PFSK-1 (cell line): ENCODE results near the gene LRCH1.

ENCODE experiments used
- FOXP2 ChIP-seq: optimal IDR thresholded peaks from 2 replicates; pipeline ENCODE3; 2011; ENCODE audit warnings: borderline replicate concordance, control low read depth, inconsistent platforms; ENCODE audit not compliant: insufficient read depth; ENCODE audit errors: extremely low read length, extremely low read depth
- POLR2AphosphoS5 ChIP-seq: IDR thresholded peaks from 2 replicates; pipeline ENCODE4 v1.6.1; 2012; ENCODE audit warnings: low read depth, mild to moderate bottlenecking, control low read depth, low read length, moderate library complexity
- SIN3A ChIP-seq: IDR thresholded peaks from 2 replicates; pipeline ENCODE4 v1.6.1; 2012; ENCODE audit warnings: mild to moderate bottlenecking, low read length, moderate library complexity, borderline replicate concordance; ENCODE audit not compliant: insufficient read depth
- TAF1 ChIP-seq: IDR thresholded peaks from 2 replicates; pipeline ENCODE4 v1.6.1; 2012; ENCODE audit warnings: low read length, control low read depth, borderline replicate concordance; ENCODE audit not compliant: insufficient read depth
- TF ChIP-seq, protein P1 (sequence below), 2 experiments: IDR thresholded peaks; 2 replicates each; pipeline versions ENCODE4 v1.6.1 to v1.8.0; 2011 to 2012; ENCODE audit warnings: low read depth in 2 of 2, low read length in 2 of 2, control low read depth in 1 of 2, inconsistent platforms in 1 of 2, mild to moderate bottlenecking in 1 of 2, moderate library complexity in 1 of 2; ENCODE audit not compliant: insufficient read depth in 1 of 2

LRCH1 gene

DNA sequence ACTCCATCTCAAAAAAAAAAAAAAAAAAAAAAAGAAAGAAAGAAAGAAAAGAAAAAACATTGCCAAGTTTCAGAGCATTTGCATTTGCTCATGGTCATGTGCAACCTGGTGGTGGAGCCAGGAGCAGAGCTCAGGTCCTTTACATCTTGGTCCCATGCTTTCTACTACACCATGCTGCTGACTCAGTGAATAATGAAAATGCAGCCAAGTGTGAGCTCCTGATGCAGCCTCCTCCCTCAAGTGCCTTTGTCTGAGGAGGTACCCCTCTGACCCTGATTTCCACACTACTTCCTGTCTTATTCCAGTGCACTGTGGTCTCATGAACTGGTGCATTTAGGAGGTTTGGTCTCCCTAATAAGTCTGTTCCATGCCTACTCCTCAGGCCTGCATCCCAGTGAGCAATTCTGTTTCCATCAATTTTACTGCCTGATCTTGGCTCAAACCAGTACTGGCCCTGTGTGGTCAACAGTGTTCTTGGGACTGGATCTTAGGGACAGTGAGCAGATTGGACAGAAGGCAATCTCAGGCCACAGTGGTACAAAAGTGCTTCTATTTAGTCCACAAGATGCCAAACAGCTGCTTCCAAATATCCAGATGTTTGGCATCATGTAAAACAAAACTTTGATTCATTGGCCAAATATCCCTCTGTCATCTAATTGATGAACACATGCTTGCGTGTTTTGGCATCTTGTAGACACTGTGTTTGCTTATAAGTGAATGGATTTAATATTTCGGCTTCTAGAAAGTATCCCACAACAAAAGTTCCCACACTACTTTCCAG lies 28.8 kb upstream of the LRCH1 start:
- TF ChIP-seq SIN3A (no peak), POLR2AphosphoS5 (no peak), TAF1 (no peak), FOXP2 (no peak)
- TF ChIP-seq, protein P1, sequence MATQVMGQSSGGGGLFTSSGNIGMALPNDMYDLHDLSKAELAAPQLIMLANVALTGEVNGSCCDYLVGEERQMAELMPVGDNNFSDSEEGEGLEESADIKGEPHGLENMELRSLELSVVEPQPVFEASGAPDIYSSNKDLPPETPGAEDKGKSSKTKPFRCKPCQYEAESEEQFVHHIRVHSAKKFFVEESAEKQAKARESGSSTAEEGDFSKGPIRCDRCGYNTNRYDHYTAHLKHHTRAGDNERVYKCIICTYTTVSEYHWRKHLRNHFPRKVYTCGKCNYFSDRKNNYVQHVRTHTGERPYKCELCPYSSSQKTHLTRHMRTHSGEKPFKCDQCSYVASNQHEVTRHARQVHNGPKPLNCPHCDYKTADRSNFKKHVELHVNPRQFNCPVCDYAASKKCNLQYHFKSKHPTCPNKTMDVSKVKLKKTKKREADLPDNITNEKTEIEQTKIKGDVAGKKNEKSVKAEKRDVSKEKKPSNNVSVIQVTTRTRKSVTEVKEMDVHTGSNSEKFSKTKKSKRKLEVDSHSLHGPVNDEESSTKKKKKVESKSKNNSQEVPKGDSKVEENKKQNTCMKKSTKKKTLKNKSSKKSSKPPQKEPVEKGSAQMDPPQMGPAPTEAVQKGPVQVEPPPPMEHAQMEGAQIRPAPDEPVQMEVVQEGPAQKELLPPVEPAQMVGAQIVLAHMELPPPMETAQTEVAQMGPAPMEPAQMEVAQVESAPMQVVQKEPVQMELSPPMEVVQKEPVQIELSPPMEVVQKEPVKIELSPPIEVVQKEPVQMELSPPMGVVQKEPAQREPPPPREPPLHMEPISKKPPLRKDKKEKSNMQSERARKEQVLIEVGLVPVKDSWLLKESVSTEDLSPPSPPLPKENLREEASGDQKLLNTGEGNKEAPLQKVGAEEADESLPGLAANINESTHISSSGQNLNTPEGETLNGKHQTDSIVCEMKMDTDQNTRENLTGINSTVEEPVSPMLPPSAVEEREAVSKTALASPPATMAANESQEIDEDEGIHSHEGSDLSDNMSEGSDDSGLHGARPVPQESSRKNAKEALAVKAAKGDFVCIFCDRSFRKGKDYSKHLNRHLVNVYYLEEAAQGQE (IDR thresholded peaks at IDR 0.05; ENCODE audit: insufficient read depth in 1 of 2, low read depth in 2 of 2, low read length in 2 of 2), result no peak

DNA sequence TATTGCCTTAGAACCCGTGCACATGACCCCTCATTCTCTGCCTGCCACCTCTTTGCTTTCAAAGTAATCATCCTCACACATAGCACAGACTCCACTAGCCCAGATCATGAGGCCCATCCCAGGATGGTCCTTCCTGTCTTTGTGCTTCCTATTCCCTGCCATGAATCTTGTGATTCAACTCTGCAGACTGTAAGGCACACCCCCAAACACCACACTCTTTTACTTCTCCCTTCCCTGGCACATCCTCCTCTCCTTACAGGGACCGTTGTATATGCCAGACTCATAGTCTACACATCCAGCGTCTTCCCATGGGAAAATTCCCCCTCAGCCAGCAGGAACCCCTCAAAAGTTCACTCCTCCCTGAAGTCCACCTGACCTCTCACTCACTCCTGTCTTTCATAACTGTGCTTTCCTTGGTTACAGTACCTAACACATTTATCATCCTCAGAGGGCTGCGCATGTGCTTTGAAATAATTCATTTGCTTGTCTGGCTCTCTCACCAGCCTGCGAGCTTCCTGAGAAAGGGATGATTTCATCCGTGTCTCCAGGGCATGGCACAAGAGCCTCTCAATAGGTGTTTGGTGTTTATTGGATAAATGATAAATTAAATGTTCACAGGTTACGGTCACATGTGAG lies 26.8 kb upstream of the LRCH1 start:
- no peak for TF ChIP-seq SIN3A
- no peak for TF ChIP-seq TAF1

DNA sequence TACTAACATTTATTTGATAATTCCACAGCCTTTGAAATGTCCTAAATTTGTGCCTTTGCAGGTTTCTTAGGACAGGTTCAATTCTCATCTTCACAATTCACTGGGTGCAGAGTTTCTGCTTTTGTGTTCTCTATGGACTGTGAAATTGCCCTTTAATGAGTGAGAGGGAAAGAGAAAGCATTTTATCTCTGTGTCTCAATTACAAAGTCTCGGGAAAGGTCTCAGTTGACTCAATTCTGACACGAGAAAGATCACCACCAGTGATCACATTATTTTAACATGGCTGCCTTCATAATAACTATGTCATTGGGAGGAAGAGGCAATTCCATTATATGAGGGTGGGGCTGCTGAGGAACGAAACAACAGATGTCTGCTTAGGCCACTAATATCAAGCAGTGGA lies 26.2 kb upstream of the LRCH1 start:
- TF ChIP-seq SIN3A (no peak), TAF1 (no peak), FOXP2 (no peak), POLR2AphosphoS5 (no peak)
- TF ChIP-seq, protein P1 (IDR thresholded peaks at IDR 0.05; ENCODE audit: insufficient read depth in 1 of 2, low read depth in 2 of 2, low read length in 2 of 2), result no peak

DNA sequence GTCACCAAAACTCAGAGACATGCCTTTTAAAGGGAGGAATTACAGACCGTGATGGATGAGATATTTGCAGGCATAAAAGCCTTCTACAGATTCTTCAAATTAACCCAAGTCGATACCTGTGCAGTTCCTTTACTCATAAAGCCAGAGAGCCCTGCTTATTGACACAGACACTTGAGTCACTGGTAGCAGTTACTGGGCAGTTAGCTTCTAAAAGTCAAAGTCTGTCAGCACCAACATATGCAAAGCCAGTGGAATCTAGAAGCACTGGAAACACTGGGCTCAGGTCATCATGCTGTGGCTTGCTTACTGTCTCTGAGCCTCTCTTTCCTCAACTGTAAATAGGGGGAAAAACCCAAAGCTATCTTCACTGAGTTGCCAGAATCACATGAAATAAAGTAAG lies 25.7 kb upstream of the LRCH1 start:
- no peak for TF ChIP-seq POLR2AphosphoS5
- no peak for TF ChIP-seq SIN3A
- TF ChIP-seq, protein P1 (IDR thresholded peaks at IDR 0.05; ENCODE audit: insufficient read depth in 1 of 2, low read depth in 2 of 2, low read length in 2 of 2), result no peak
- no peak for TF ChIP-seq FOXP2
- no peak for TF ChIP-seq TAF1

DNA sequence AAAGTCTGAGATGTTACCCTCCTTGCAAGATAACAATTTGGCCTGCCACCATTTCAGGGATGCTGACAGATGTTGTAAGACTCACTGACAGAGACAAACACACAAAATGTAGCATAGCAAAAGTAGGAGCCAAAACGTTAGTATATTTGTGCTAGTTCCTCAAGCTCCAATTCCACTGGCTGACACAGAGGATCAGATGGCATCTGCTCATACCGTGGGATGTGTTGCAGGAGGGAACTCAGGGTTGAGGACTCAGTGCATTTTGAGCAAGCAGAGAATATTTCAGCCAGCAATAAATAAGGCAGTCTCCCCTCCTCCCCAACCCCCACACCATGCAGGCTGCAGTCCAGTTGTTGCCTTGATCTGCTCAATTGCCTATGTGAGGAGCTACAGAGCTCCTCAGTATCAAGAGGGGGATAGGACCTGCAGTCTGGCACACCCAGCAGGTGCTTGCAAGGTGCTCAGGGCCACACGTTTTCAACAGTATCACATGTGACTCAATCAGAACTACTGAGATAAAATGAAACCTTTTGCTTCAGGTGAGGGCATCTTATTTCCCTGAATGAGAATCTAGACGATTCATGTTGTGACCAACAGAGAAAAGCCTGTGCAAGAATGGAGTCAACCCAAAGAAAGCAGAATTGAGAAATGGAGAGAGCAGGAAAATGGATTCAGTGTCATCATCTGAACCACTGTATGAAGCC lies 23.6 kb upstream of the LRCH1 start:
- TF ChIP-seq FOXP2 (no peak), SIN3A (no peak), POLR2AphosphoS5 (no peak), TAF1 (no peak)
- TF ChIP-seq, protein P1 (IDR thresholded peaks at IDR 0.05; ENCODE audit: insufficient read depth in 1 of 2, low read depth in 2 of 2, low read length in 2 of 2), result no peak
